OCI-LY1 (cell line): ENCODE data around the gene HOMEZ.

Experiments
- EZH2 ChIP-seq: fragments of 200-600 bp; sonication (generic), shearing (Covaris generic); IDR thresholded peaks from 2 replicates; pipeline ENCODE4 v1.8.0; 2017; ENCODE audit warnings: borderline replicate concordance, mixed run types, mild to moderate bottlenecking, antibody characterized with exemption, low read length, moderate library complexity, mixed read lengths
- TF ChIP-seq, protein P1 (sequence below): fragments of 200-600 bp; sonication (generic), shearing (Covaris generic); IDR thresholded peaks from 2 replicates; pipeline ENCODE4 v1.5.1; 2017; ENCODE audit warnings: mild to moderate bottlenecking, antibody characterized with exemption, low read length, moderate library complexity, mixed read lengths

DNA sequence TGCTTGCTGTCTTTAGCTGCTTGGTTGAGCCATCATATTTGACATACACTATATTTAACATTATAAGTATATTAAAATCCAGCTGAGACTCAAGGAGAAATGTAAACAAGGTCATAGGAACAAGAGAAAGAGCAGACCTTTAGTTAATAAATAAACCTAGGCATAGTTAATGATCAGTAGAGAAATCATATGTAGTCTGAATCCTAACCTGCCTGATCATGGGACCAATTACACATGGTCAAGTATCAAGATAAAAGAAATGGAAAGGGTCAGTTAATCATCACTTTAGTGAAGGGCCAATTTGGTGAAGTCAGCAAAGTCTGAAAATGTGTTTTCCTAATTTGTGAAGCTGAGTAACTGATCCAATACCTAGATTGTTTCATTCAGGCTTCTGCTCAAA lies 40.6 kb downstream of the HOMEZ start:
- TF ChIP-seq, protein P1, sequence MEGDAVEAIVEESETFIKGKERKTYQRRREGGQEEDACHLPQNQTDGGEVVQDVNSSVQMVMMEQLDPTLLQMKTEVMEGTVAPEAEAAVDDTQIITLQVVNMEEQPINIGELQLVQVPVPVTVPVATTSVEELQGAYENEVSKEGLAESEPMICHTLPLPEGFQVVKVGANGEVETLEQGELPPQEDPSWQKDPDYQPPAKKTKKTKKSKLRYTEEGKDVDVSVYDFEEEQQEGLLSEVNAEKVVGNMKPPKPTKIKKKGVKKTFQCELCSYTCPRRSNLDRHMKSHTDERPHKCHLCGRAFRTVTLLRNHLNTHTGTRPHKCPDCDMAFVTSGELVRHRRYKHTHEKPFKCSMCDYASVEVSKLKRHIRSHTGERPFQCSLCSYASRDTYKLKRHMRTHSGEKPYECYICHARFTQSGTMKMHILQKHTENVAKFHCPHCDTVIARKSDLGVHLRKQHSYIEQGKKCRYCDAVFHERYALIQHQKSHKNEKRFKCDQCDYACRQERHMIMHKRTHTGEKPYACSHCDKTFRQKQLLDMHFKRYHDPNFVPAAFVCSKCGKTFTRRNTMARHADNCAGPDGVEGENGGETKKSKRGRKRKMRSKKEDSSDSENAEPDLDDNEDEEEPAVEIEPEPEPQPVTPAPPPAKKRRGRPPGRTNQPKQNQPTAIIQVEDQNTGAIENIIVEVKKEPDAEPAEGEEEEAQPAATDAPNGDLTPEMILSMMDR: no peak
- no peak for TF ChIP-seq EZH2
